H9 (cell line): ENCODE data around the gene RNF212. TPM values are rescaled to one million over a fixed set of nuclear protein-coding genes. Genes with fewer than 3 reads are reported as not detected.

ENCODE experiments used
- DNase-seq: peaks from one replicate; pipeline ENCODE4 v3.0.0-alpha.2; 2017
- H2AFZ ChIP-seq: one replicate; pipeline ENCODE4 v1.6.1; 2013; ENCODE audit warnings: mild to moderate bottlenecking, low read length, control low read depth, moderate library complexity
- H2AK5ac ChIP-seq: 2 replicates; pipeline ENCODE4 v1.6.1; 2013; ENCODE audit warnings: low read length, control low read depth, mixed read lengths; ENCODE audit not compliant: insufficient read length
- H2BK120ac ChIP-seq: one replicate; pipeline ENCODE4 v1.6.1; 2013; ENCODE audit warnings: low read depth, mild to moderate bottlenecking, low read length, control low read depth, inconsistent platforms; ENCODE audit not compliant: poor library complexity, severe bottlenecking
- H2BK12ac ChIP-seq: 2 replicates; pipeline ENCODE4 v1.6.1; 2013; ENCODE audit warnings: low read length, control low read depth, mixed read lengths, low read depth; ENCODE audit not compliant: insufficient read length
- H2BK15ac ChIP-seq: 2 replicates; pipeline ENCODE4 v1.6.1; 2013; ENCODE audit warnings: low read depth, low read length, control low read depth
- H2BK20ac ChIP-seq: one replicate; pipeline ENCODE4 v1.6.1; 2013; ENCODE audit warnings: low read depth, mild to moderate bottlenecking, low read length, control low read depth, inconsistent platforms; ENCODE audit not compliant: poor library complexity, severe bottlenecking
- H2BK5ac ChIP-seq: 2 replicates; pipeline ENCODE4 v1.6.1; 2013; ENCODE audit warnings: low read length, control low read depth, mixed read lengths; ENCODE audit not compliant: insufficient read length
- H3K14ac ChIP-seq: 2 replicates; pipeline ENCODE4 v1.6.1; 2013; ENCODE audit warnings: low read length, control low read depth; ENCODE audit not compliant: insufficient read depth
- H3K18ac ChIP-seq: 2 replicates; pipeline ENCODE4 v1.6.1; 2013; ENCODE audit warnings: low read depth, mild to moderate bottlenecking, mixed read lengths, low read length, control low read depth; ENCODE audit not compliant: insufficient read length
- H3K23ac ChIP-seq: 2 replicates; pipeline ENCODE4 v1.6.1; 2013; ENCODE audit warnings: low read length, control low read depth, mixed read lengths, low read depth; ENCODE audit not compliant: insufficient read length
- H3K23me2 ChIP-seq: 2 replicates; pipeline ENCODE4 v1.6.1; 2013; ENCODE audit warnings: low read depth, mild to moderate bottlenecking, mixed read lengths, low read length, control low read depth; ENCODE audit not compliant: insufficient read length, poor library complexity, severe bottlenecking
- H3K27ac ChIP-seq: 2 replicates; pipeline ENCODE4 v1.5.1; 2013; ENCODE audit warnings: low read length, control low read depth, mixed read lengths, low read depth; ENCODE audit not compliant: insufficient read length
- H3K27me3 ChIP-seq: 2 replicates; pipeline ENCODE4 v1.6.1; 2013; ENCODE audit warnings: low read length, control low read depth, inconsistent platforms; ENCODE audit not compliant: insufficient read depth
- H3K4ac ChIP-seq: 2 replicates; pipeline ENCODE4 v1.6.1; 2013; ENCODE audit warnings: low read depth, mild to moderate bottlenecking, control low read depth, inconsistent platforms, low read length, moderate library complexity
- H3K4me1 ChIP-seq: 2 replicates; pipeline ENCODE4 v1.6.1; 2013; ENCODE audit warnings: low read length, control low read depth, inconsistent platforms; ENCODE audit not compliant: insufficient read depth
- H3K4me2 ChIP-seq: 2 replicates; pipeline ENCODE4 v1.6.1; 2013; ENCODE audit warnings: low read length, control low read depth, mixed read lengths; ENCODE audit not compliant: insufficient read length, insufficient read depth
- H3K56ac ChIP-seq: 2 replicates; pipeline ENCODE4 v1.6.1; 2013; ENCODE audit warnings: low read depth, mild to moderate bottlenecking, mixed read lengths, low read length, control low read depth; ENCODE audit not compliant: insufficient read length
- H3K79me1 ChIP-seq: 2 replicates; pipeline ENCODE4 v1.6.1; 2013; ENCODE audit warnings: low read depth, mild to moderate bottlenecking, moderate library complexity, low read length, control low read depth, inconsistent platforms; ENCODE audit not compliant: insufficient read depth, poor library complexity, severe bottlenecking
- H3K79me2 ChIP-seq: 2 replicates; pipeline ENCODE4 v1.6.1; 2013; ENCODE audit warnings: low read length, control low read depth, inconsistent platforms; ENCODE audit not compliant: insufficient read depth
- H3K9ac ChIP-seq: 2 replicates; pipeline ENCODE4 v1.6.1; 2013; ENCODE audit warnings: low read length, control low read depth, mixed read lengths; ENCODE audit not compliant: insufficient read length; ENCODE audit errors: extremely low read depth
- H3K9me3 ChIP-seq: one replicate; pipeline ENCODE4 v1.6.1; 2013; ENCODE audit warnings: low read depth, low read length, inconsistent platforms; ENCODE audit not compliant: control insufficient read depth
- H3T11ph ChIP-seq: one replicate; pipeline ENCODE4 v1.6.1; 2013; ENCODE audit warnings: mild to moderate bottlenecking, low read length, control low read depth, inconsistent platforms
- H4K20me1 ChIP-seq: one replicate; pipeline ENCODE4 v1.6.1; 2013; ENCODE audit not compliant: control insufficient read depth, insufficient read length, insufficient read depth
- H4K5ac ChIP-seq: 2 replicates; pipeline ENCODE4 v1.6.1; 2013; ENCODE audit warnings: low read depth, mild to moderate bottlenecking, mixed read lengths, low read length, control low read depth; ENCODE audit not compliant: insufficient read length
- H4K8ac ChIP-seq: replicated peaks from 2 replicates; pipeline ENCODE4 v1.6.1; 2013; ENCODE audit warnings: low read length, control low read depth, mixed read lengths, low read depth; ENCODE audit not compliant: insufficient read length
- H4K91ac ChIP-seq: 2 replicates; pipeline ENCODE4 v1.6.1; 2013; ENCODE audit warnings: low read depth, mild to moderate bottlenecking, moderate library complexity, mixed read lengths, low read length, control low read depth; ENCODE audit not compliant: insufficient read length
- H3K27ac Mint-ChIP-seq, 3 experiments: 2 replicates in 2 of 3; 3 replicates in 1 of 3; pipeline ENCODE4 v1.8.0; 2020 to 2021; ENCODE audit warnings: mixed read lengths in 3 of 3, mild to moderate bottlenecking in 1 of 3, moderate library complexity in 1 of 3
- H3K27me3 Mint-ChIP-seq: 2 replicates; pipeline ENCODE4 v1.8.0; 2021; ENCODE audit warnings: low read depth, mild to moderate bottlenecking, moderate library complexity, mixed read lengths
- H3K36me3 Mint-ChIP-seq, 3 experiments: 2 replicates in 2 of 3; 3 replicates in 1 of 3; pipeline ENCODE4 v1.8.0; 2020 to 2021; ENCODE audit warnings: low read depth in 3 of 3, mixed read lengths in 3 of 3; ENCODE audit not compliant: insufficient read depth in 1 of 3
- H3K4me1 Mint-ChIP-seq, 2 experiments: 2 replicates each; pipeline ENCODE4 v1.8.0; 2020; ENCODE audit warnings: mixed read lengths in 2 of 2
- H3K4me3 Mint-ChIP-seq, 2 experiments: 2 replicates in 1 of 2; 3 replicates in 1 of 2; pipeline ENCODE4 v1.8.0; 2020 to 2021; ENCODE audit warnings: mild to moderate bottlenecking in 2 of 2, mixed read lengths in 2 of 2, moderate library complexity in 1 of 2
- H3K9me3 Mint-ChIP-seq, 2 experiments: 2 replicates in 1 of 2; 3 replicates in 1 of 2; pipeline ENCODE4 v1.8.0; 2020; ENCODE audit warnings: mild to moderate bottlenecking in 2 of 2, mixed read lengths in 2 of 2, moderate library complexity in 1 of 2
- CTCF ChIP-seq: fragments of 200-600 bp; sonication (generic); conservative IDR thresholded peaks from 3 replicates; pipeline ENCODE4 v1.8.0; 2021; ENCODE audit warnings: antibody characterized with exemption, mild to moderate bottlenecking
- WGBS: extraction: QIAGEN DNeasy Blood & Tissue Kit; methylation state at CpG from one replicate; pipeline ENCODE4 v1.1.7; 2013; ENCODE audit warnings: missing lambda C conversion rate, low lambda C conversion rate, mixed read lengths; ENCODE audit not compliant: insufficient read length; ENCODE audit errors: extremely low coverage; 5-methylcytosine and 5-hydroxymethylcytosine counted together
- total RNA-seq: library from RNA; stranded (reverse); gene quantifications from 2 replicates; pipeline ENCODE4 v1.2.1, GENCODE V29; 2021

Gene RNF212
- total RNA-seq, 1 experiment from 2014 or later = 3.0 TPM

- H3K27ac Mint-ChIP-seq = no peak overlapping the region
- H3K27me3 Mint-ChIP-seq = peaks cover 58% of the 10 kb centered on the region
These were observed 2.3 kb upstream of the RNF212 start for GRCh38 chr4:1115528-1116293.

More at GRCh38 chr4:1115528-1116293, 2.3 kb upstream of the RNF212 start:
- H3K9me3 ChIP-seq = no peaks in the 10 kb centered on the region
- no peak overlapping the region for H2AK5ac ChIP-seq
- no peak overlapping the region for H3K9ac ChIP-seq
- H3K18ac ChIP-seq = no peak overlapping the region
- no peaks in the 10 kb centered on the region for H3K79me1 ChIP-seq
- no peak overlapping the region for H4K5ac ChIP-seq
- DNase-seq = no peak
- no peak overlapping the region for H3K4ac ChIP-seq
- H3K4me1 Mint-ChIP-seq = no peaks in the 10 kb centered on the region
- no peak overlapping the region for H3K23ac ChIP-seq
- no peak overlapping the region for H4K91ac ChIP-seq
- H4K20me1 ChIP-seq = no peaks in the 10 kb centered on the region
- H3K4me2 ChIP-seq = no peak overlapping the region
- no peak for TF ChIP-seq CTCF
- H2BK12ac ChIP-seq = no peak overlapping the region
- no peak overlapping the region for H3T11ph ChIP-seq
- no peaks in the 10 kb centered on the region for H3K79me2 ChIP-seq
- H4K8ac ChIP-seq = no peak overlapping the region
- H2AFZ ChIP-seq = no peak overlapping the region
- H3K27ac ChIP-seq = no peak overlapping the region
- no peak overlapping the region for H2BK20ac ChIP-seq
- H3K4me3 Mint-ChIP-seq = no peak overlapping the region
- no peaks in the 10 kb centered on the region for H3K4me1 ChIP-seq
- H2BK120ac ChIP-seq = no peak overlapping the region
- H2BK15ac ChIP-seq = no peak overlapping the region
- H3K36me3 Mint-ChIP-seq = no peaks in the 10 kb centered on the region
- H3K56ac ChIP-seq = no peak overlapping the region
- H3K14ac ChIP-seq = no peak overlapping the region
- no peak overlapping the region for H2BK5ac ChIP-seq
- no CpG with 5 or more reads among the region's 8 CpGs for WGBS
- H3K9me3 Mint-ChIP-seq = no peaks in the 10 kb centered on the region
- H3K23me2 ChIP-seq = peaks cover 3% of the 10 kb centered on the region
- no peaks in the 10 kb centered on the region for H3K27me3 ChIP-seq
